GM19238 (cell line): ENCODE measurements around the gene KCNQ5.

Experiments
- DNase-seq: peaks from one replicate; pipeline ENCODE4 v3.0.0; 2011; ENCODE audit warnings: low spot score; ENCODE audit not compliant: insufficient read length

The KCNQ5 gene

DNA sequence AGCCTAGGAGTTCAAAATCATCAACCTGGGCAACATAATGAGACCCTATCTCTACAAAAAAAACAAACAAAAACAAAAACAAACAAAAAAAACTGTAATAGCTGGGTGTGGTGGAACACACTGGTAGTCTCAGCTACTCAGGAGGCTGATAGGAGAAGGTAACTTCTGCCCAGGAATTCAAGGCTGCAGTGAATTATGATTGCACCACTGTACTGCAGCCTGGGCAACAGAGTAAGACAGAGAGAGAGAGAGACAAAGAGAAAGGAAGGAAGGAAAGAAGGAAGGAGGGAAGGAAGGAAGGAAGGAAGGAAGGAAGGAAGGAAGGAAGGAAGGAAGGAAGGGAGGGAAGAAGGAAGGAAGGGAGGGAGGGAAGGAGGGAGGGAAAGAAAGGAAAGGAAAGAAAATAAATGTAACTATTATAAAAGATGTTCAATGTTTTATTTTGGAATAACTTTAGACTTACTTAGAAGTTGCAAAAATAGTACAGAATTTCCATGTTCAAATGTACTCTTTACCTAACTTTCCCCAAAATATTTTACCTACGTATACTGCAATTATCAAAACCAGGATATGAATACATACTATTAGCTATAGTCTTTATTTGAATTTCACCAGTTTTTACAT, 428.2 kb downstream of the KCNQ5 start:
- DNase-seq: no peak

DNA sequence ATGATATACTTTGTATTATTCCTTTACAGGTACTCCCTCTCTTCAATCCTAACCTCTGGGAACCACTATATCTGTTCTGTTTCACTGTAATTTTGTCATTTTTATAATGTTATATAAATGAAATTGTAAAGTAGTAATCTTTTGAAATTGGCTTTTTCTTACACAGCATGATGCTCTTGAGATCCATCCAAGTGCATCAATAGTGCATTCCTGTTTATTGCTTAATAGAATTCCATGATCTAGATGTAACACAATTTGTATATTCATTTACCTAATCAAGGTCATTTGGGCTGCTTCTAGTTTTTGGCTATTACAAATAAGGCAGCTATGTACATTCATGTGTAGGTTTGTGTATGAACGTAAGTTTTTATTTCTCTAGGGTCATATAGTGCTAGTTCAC, 428.8 kb downstream of the KCNQ5 start:
- DNase-seq: no peak

DNA sequence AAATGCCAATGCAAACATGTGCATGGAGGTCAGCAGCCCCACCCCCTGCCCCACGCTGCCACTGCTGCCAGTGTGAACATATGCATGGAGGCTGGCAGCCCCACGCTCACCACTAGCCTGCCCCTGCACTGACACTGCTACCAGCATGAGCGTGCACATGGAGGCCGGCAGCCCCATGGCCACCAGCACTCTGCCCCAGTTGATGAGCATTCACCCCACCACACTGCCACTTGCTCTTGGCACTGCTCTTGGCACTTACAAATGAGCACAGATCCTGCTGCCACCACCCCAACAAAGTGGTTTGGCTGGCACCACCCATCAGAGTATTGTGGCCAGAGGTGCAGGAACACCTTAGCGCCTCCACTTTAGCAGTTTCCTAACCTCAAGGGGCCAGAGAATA, 429.3 kb downstream of the KCNQ5 start:
- no peak for DNase-seq

DNA sequence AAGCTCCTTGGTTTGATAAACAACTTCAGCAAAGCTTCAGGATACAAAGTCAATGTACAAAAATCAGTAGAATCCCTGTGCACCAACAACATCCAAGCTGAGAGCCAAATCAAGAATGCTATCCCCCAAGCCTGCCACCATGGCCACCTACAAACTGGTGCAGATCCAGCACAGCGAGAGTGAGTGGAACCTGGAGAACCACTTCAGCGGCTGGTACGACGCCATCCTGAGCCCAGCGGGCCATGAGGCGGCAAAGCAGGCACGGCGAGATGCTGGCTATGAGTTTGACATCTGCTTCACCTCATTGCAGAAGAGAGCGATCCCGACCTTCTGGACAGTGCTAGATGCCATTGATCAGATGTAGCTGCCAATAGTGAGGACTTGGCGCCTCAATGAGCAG, 433.1 kb downstream of the KCNQ5 start:
- no peak for DNase-seq

DNA sequence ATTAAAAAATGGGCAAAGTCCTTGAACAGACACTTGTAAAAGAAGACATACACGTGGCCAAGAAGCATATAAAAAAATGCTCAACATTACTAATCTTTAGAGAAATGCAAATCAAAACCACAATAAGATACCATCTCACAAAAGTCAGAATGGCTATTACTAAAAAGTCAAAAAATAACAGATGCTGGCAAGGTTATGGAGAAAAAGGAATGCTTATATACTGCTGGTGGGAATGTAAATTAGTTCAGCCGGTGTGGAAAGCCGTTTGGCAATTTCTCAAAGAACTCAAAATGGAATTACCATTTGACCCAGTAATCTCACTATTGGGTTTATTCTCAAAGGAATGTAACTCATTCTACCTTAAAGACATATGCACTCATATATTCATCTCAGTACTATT, 436.9 kb downstream of the KCNQ5 start:
- no peak for DNase-seq

DNA sequence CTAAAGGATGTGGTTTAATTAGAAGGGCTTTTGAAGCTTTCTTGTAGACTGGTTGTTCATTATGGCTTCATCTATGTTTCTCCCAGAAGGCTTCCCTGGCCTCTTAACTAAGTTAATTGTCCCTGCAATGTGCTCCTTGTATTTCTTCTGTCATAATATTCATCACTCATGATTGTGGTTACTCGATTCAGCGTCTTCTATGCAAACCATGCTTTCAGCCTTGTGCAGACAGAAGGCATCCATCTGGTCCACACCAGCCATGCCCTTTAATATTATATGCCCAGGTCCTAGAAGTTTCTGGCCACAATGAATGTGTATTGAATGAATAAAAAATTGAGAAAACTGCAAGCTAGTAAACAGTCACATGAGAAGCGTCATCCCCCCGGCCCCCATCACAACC, 440.3 kb downstream of the KCNQ5 start:
- DNase-seq: no peak

DNA sequence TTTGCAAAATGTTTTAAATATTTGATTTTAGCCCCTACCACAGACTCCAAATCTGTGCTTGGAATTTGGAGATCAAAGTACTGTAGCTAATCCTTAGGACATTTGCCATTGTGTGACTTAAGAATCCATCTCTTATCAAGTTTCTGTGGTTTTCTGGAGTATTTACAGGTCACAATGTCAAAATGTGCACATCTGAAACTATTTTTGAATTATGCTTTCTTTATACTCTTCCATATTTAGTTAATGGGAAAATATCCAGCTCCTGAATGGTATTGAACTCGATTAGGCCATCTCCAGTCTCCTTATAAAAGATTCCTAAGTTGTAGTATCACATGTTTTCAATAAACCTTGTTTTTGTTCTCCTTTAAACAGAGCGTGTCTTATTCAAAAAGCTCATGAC, 441.0 kb downstream of the KCNQ5 start:
- no peak for DNase-seq

DNA sequence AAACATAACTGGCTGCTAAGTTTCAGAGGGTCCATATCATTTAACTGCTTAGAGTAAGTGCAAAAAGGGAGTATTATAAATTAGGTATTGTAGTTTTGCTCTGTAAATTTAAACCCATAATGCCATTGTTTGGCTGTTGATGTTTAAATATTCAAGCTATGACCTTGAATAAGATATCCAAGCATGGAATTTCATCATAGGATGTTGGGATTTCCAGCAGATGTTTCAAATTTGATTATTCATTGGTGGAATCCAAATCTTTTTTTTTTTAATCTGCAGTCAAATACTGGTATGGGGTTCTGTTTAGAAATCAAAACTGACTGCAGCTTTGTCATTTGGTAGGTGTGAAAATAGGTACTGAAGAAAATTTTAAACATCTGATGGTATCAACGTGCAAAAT, 442.4 kb downstream of the KCNQ5 start:
- no peak for DNase-seq

DNA sequence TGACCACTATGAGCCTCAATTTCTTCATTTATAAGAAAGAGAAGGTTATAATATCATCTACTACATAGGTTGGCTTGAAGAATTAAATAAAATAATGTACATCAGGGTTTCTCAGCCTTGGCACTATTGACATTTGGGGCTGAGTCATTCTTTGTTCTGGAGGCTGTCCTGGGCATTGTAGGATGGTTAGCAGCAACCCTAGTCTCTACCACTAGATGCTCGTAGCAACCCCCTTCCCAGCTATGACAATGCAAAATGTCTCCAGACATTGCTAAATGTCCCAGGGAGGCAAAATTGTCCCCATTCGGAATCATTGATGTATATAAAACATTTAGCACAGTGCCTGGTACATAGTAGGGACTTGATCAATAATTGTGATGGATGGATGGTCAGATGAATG, 451.4 kb downstream of the KCNQ5 start:
- no peak for DNase-seq

DNA sequence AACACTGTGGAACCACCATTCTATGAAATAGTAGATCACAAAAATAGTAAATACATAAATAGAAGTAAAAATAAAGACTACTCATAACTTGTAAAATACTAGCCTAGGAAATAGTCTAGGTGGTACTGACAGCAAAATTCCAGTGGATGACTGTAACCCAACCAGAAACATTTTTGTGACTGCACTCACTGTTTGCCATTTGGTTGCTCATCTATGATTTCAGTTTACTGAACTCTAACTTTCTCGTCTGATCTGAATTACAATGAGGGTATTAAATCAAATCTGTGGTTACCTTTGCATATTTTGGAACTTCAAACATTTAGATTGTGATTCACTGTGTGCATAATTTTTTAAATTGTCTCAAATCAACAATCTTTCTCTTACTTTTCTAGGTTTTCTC, 452.3 kb downstream of the KCNQ5 start:
- no peak for DNase-seq

DNA sequence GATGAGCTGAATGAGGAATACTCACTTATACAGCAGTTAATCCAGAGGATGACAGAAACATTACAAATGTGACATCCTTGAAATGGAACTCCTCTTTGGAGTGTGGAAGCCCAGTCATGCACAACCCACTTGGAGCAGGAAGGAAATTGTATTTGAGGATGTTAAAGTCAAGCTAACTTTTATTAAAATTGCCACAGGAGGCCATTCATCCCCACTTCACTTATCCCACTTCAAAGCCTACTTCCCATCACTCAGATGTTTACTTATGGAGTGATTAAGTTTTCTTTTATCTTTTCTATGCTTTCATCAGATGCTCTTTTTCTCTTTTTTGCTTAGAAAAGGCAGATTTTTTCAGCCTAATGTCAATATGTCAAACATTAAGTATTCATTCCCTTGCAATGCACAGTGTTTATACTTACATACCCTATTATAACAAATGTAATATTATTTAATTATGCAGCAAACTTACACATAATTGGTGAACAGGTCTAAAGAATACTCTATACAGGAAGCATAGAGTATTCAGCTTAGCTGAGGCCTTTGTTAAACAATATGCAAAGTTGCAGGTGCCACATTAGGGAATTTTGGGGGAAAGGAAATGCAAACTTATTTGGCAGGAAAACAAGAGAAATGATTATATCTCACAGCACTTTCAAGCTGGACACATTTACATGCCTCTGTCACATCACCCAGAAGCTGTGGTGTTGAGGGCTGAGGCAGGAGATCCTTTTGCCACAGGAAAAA, 454.5 kb downstream of the KCNQ5 start:
- no peak for DNase-seq

DNA sequence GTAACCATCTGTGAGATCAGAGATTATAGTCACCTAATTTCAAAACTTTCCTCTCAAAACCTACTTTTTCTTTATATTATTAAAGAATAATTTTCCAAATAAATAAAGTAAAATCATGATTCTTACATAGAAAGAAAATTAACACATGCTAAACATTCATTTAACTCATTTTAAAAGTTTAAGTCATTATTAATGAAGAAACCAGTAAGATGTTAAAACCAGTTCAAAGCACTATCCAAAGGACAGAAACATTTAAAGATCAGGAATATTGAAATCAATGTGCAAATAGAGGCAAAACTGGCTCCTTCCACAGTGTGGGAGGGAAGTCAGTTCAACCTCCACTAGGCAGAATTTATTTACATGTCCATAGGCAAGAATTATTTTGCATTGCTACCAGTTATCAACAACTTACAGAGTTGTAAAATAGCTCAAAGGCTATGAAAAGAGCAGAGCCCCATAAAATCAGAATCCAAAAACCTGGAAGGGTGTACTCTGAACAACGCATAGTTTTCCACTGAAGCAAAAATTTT, 456.5 kb downstream of the KCNQ5 start:
- DNase-seq: no peak

DNA sequence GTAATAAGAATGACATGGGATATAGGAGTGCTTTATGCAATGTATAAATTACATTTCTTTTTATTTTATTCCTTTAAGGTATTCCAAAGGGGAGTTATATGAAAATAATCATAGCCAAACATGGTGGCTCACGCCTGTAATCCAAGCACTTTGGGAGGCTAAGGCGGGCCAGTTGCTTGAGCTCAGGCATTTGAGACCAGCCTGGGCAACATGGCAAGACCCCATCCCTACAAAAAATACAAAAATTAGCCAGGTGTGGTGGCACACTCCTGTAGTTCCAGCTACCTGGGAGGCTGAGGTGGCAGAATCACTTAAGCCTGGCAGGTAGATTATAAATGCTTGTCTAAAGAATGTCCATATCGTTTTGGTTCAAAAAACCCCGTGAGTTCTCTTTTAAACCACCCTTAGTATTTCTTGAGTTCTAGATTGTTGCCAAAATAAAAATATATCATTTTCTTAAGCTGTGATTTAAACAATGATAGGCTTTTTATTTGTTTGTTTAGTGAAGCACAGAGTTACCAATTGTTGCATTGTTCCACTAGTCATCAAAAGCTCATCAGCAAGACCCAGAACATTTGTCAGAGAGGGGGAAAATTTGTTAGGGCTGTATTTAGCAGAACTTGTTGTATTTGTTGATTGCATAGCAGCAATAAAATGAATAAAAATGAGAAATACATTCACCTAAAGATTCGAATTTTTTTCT, 457.2 kb downstream of the KCNQ5 start:
- no peak for DNase-seq

DNA sequence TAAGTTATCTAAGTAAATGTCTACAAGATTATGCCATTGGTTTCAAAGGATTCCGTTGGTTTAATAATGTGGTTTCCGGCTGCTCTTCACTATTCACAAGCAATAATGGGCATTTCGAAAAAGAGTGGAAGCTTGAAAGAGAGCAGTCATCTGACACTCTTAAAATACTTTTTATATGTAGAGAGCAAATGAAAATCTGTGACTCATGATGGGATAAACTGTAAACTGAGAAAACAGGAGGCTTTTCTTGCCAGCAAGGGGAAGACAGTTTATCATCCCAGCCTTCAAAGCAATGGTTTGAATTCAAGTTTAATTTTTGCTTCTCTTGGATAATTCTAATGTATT, 457.7 kb downstream of the KCNQ5 start:
- no peak for DNase-seq

DNA sequence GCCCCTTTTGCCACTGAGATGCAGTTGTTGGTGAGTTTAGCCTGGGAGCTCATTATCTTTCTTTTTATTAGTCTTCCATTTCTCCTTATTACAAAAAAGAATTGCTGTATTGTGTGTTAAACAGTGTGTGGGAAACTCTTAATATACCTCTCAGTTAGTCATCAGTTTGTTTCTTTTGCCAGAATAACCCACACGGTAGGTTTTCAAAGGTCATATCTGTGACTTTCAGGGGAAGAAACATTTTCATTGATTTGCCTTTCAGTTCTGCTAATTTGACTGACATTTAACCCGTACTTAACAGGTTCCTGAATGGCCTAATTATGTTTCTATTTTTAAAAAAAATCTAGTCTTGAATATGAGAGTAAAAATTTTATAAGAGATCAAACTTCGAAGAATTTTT, 458.1 kb downstream of the KCNQ5 start:
- DNase-seq: no peak

DNA sequence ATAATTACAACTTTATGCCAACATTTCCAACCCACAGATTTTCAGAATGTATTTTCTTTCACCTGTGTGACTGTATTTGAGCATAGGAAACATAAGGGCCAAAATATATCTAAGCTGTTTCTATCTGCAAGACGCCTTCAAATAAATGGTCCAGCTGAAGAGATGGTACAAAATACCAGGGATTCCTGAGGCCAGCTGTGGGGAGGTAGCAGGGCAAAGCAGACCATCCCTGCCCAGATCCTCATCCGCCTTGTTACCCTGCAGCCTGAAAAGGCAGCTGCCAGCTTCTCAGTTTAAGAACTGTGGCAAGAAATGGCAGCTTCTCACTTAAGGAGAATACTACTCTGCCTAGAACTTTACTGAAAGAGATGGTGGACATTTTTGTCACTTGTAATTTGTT, 460.1 kb downstream of the KCNQ5 start:
- no peak for DNase-seq

DNA sequence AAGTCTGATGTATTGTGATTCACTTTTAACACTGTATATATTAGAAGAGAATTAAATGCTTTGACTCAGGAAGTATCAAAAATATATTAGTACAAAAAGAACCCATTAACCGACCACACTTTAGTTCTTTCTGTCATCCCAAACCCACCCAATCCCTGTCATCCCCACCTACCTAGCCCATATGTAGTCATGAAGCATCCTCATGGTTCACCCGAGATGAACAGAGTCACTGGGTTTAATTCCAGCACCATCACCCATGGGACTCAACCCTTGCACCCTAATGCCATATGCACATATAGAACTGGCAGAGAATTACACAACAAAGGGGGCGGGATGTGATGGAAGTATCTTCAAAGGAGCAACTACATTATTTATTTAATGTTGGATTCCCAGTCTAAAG, 462.0 kb downstream of the KCNQ5 start:
- DNase-seq: no peak

DNA sequence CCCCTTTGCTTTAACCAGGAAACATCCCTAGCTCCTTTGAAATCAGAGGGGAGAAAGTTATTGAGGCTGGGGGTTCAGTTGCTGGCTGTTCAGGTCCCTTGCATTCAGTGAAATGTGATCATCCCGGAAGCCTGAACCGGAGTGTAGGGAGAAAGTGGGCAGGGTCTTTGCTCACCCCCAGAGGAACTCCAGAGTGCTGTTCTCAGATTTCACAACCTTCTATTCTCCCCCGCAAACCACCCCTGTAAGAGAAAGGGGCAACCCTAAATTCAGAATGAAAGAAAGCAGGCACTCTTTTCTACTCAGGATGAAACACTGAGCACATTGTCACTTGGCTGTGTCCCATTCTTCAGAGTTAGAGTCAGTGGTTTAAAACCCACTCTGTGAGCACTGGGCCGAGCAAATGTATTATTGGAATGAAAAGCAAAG, 463.6 kb downstream of the KCNQ5 start:
- DNase-seq: no peak

DNA sequence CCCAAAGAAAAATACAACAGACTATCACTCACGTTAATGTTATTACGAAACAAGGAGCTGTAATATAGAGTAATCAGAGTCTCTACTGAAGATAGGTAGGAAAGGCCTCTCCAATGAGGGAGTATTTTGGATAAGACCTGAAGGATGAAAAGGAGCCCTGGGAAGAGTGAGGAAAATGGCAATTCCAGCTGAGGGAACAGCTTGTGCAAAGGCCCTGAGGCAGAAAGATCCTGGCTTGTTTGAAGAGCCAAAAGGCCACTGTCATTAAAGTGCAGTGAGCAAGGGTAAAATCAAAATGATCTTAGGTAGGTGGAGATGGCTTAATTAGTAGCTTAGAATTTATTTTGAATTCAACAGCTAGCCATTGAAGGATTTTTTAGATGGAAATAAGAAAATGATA, 464.9 kb downstream of the KCNQ5 start:
- DNase-seq: no peak

DNA sequence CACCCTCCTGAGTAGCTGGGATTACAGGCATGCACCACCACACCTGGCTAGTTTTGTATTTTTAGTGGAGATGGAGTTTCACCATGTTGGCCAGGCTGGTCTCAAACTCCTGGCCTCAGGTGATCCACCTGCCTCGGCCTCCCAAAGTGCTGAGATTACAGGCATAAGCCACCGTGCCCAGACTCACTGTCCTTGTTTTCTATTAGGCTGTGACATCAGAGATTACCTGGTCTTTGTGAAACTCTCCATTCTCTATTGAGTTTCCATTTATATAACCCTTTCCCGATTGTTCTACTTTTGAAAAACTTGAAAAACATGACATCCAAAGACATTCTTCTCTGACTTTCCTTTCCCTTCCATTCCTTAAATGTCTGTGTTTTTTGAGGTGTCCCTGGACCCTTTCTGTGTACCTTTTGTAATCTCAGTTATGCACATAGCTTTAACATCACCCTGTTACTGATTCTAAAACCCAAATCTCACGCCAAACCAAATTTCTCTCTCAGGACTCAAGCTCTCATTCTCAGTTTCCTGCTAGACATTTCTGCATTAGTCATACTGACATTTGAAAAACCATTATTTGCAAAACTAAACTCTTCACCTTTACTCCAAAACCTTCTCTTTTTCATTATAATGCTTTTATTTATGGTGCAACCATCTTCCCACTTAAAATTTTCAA, 466.4 kb downstream of the KCNQ5 start:
- DNase-seq: no peak

DNA sequence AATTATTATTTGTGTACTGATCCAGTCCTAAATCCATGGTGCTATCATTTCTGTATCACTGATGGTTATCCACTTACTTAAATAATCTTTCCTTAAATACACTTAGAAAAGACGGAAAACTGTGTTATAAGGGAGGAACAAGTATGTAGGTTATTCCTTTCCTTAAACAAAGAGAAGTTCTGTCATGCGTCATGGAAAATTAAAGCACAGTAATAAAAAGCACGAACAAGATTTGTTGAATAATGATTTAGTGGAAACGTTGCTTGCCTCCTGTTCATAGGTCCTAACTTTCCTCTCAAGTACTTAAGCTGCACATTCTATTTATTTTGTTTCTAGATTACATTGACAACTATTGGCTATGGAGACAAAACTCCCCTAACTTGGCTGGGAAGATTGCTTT, 483.1 kb downstream of the KCNQ5 start:
- DNase-seq: no peak

DNA sequence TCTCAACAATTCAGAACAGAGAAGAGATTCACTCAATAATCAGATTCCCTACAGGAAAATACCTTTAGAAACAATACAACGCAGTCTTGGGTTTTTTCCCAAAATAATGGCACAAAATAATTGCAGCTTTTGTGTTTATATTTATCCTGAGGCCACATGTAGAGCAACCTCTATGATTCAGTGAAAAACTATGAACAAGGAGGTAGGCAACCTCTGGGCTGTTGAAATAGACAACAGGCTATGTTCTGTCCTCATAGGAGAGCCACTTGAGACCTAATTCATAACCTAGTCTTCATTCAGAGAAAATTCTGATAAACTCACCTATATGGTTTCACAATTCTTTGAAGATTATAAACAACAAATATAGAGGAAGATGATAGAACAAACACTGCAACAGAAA, 485.2 kb downstream of the KCNQ5 start:
- DNase-seq: no peak
